Measurements from ENCODE around the gene MYH1. TPM values are rescaled to one million over a fixed set of nuclear protein-coding genes. Genes with fewer than 3 reads are reported as not detected.

Gene MYH1
- total RNA-seq, 6 experiments from 2014 or later = 0.23 to 2.3 (median 0.31) TPM; not detected in 3

DNA sequence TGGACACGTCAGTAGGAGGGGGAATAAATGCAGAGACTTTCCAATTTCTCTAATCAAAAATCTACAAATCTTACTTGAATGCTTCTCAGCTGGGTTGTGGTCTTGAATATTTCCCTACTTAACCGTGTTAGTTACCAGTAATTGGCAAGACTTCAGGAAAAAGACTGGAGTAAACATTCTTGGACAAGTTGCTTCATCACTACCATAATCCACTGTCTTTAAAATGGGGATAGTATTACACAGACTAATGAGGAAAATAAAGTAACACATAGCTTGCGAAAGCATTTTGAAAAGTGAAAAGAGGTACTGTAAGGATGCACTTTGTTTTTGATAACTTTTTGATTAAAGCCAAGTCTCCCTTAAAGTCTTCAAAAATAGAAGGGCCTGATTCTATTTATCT, 18.4 kb downstream of the MYH1 start:
- intact Hi-C loops (cut with DNase I) = no loop called here
- DNase-seq (no peak), ATAC-seq (no peak)
- Histone ChIP-seq H3K4me1 (no peaks in the 10 kb centered on the region), H3K27ac (no peak overlapping the region), H3K9me3 (no peaks in the 10 kb centered on the region), H3K27me3 (no peaks in the 10 kb centered on the region), H3K36me3 (no peaks in the 10 kb centered on the region), H3K4me3 (no peak overlapping the region)
- WGBS (ENCODE audit: insufficient coverage, low coverage, low lambda C conversion rate, missing lambda C conversion rate) = 56% methylated on average over 3 of the region's 3 CpGs
- TF ChIP-seq, protein P1, sequence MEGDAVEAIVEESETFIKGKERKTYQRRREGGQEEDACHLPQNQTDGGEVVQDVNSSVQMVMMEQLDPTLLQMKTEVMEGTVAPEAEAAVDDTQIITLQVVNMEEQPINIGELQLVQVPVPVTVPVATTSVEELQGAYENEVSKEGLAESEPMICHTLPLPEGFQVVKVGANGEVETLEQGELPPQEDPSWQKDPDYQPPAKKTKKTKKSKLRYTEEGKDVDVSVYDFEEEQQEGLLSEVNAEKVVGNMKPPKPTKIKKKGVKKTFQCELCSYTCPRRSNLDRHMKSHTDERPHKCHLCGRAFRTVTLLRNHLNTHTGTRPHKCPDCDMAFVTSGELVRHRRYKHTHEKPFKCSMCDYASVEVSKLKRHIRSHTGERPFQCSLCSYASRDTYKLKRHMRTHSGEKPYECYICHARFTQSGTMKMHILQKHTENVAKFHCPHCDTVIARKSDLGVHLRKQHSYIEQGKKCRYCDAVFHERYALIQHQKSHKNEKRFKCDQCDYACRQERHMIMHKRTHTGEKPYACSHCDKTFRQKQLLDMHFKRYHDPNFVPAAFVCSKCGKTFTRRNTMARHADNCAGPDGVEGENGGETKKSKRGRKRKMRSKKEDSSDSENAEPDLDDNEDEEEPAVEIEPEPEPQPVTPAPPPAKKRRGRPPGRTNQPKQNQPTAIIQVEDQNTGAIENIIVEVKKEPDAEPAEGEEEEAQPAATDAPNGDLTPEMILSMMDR (IDR thresholded peaks at IDR 0.05) = no peak
- no peak for TF ChIP-seq POLR2A (IDR thresholded peaks at IDR 0.05)

DNA sequence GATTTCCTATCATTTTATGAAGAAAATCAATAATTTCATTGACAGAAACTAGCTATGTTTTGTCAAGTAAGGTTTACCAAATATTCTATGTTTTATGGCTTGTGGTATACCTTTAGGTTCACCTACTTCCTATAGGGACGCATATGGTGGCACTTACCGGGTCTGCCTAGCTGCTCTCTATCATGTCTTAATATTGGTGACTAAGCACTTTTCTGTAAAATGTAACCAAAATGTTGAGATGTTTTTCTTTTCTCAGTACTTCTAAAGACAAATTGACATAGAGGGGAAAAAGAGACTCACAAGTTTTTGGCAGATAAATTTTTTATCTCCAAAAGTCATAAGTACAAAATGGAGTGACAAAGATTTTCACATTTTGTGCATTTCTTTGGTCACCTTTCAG, 26.3 kb downstream of the MYH1 start:
- no peak overlapping the region for H3K27ac ChIP-seq
- ATAC-seq (no peak), DNase-seq (no peak)
- no peaks in the 10 kb centered on the region for H3K9me3 ChIP-seq
- intact Hi-C loops (cut with DNase I) = no loop called here
- H3K4me3 ChIP-seq = no peak overlapping the region
- no peaks in the 10 kb centered on the region for H3K27me3 ChIP-seq
- no peaks in the 10 kb centered on the region for H3K4me1 ChIP-seq
- no peaks in the 10 kb centered on the region for H3K36me3 ChIP-seq
- TF ChIP-seq, protein P1 (IDR thresholded peaks at IDR 0.05) = no peak
- no peak for TF ChIP-seq POLR2A (IDR thresholded peaks at IDR 0.05)
- WGBS (ENCODE audit: insufficient coverage, low coverage, low lambda C conversion rate, missing lambda C conversion rate) = 74% methylated on average over 2 of the region's 2 CpGs

GRCh38 chr17:10482252-10482651, 36.1 kb downstream of the MYH1 start:
- intact Hi-C loops (cut with DNase I) = no loop called here
- DNase-seq = no peak
- Histone ChIP-seq H3K9me3 (no peaks in the 10 kb centered on the region), H3K4me1 (no peaks in the 10 kb centered on the region), H3K4me3 (no peak overlapping the region), H3K36me3 (no peaks in the 10 kb centered on the region), H3K27me3 (no peaks in the 10 kb centered on the region), H3K27ac (no peak overlapping the region)
- WGBS (ENCODE audit: insufficient coverage, low coverage, low lambda C conversion rate, missing lambda C conversion rate) = 20% methylated on average over 1 of the region's 1 CpG
- TF ChIP-seq, protein P1 (IDR thresholded peaks at IDR 0.05) = no peak
- no peak for TF ChIP-seq POLR2A (IDR thresholded peaks at IDR 0.05)
- ATAC-seq = no peak

DNA sequence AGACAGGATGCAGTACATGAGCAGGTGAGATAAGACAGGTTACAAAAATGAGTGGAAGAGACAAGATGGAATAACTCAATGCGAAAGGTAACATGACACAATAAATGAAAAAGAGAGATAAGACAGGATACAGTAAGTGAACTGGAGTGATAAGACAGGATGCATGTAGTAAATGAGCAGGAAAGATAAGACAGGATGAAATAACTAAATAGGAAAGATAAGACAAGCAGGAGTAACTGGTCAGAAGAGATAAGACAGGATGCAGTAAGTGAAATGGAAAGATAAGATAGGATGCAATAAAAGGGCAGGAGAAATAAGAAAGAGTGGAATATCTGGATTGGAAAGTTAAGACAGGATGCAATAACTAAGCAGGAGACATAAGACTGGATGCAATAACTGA, 40.6 kb downstream of the MYH1 start:
- DNase-seq = no peak
- intact Hi-C loops (cut with DNase I) = no loop called here
- Histone ChIP-seq H3K36me3 (no peaks in the 10 kb centered on the region), H3K27ac (no peak overlapping the region), H3K27me3 (no peaks in the 10 kb centered on the region), H3K4me1 (no peaks in the 10 kb centered on the region), H3K9me3 (no peaks in the 10 kb centered on the region), H3K4me3 (no peak overlapping the region)
- TF ChIP-seq, protein P1 (IDR thresholded peaks at IDR 0.05) = no peak
- no peak for TF ChIP-seq POLR2A (IDR thresholded peaks at IDR 0.05)
- WGBS (ENCODE audit: insufficient coverage, low coverage, low lambda C conversion rate, missing lambda C conversion rate) = 11% methylated on average over 1 of the region's 1 CpG
- ATAC-seq = no peak

GRCh38 chr17:10474536-10474935, 43.8 kb downstream of the MYH1 start:
- H3K27ac ChIP-seq = no peak overlapping the region
- no peaks in the 10 kb centered on the region for H3K27me3 ChIP-seq
- DNase-seq (no peak), ATAC-seq (no peak)
- no peaks in the 10 kb centered on the region for H3K4me1 ChIP-seq
- intact Hi-C loops (cut with DNase I) = no loop called here
- no peaks in the 10 kb centered on the region for H3K9me3 ChIP-seq
- no peaks in the 10 kb centered on the region for H3K36me3 ChIP-seq
- no peak for TF ChIP-seq POLR2A (IDR thresholded peaks at IDR 0.05)
- TF ChIP-seq, protein P1 (IDR thresholded peaks at IDR 0.05) = no peak
- no peak overlapping the region for H3K4me3 ChIP-seq
- WGBS (ENCODE audit: insufficient coverage, low coverage, low lambda C conversion rate, missing lambda C conversion rate) = 42% methylated on average over 4 of the region's 4 CpGs

All from right lobe of liver (tissue), 6 donors.